H1 (cell line): ENCODE measurements around the gene PLCB2. TPM values are rescaled to one million over a fixed set of nuclear protein-coding genes. Genes with fewer than 3 reads are reported as not detected.

Experiments
- CHD7 ChIP-seq: fragments of 300-600 bp; sonication (generic); IDR thresholded peaks from 2 replicates; pipeline ENCODE4 v1.7.1; 2012; ENCODE audit warnings: low read length, moderate library complexity, mild to moderate bottlenecking, inconsistent platforms; ENCODE audit not compliant: insufficient replicate concordance
- EZH2 ChIP-seq: fragments of 200-600 bp; sonication (generic); IDR thresholded peaks from 2 replicates; pipeline ENCODE4 v1.7.1; 2012; ENCODE audit warnings: low read depth, mild to moderate bottlenecking, moderate library complexity, low read length, inconsistent platforms; ENCODE audit not compliant: severe bottlenecking
- GABPA ChIP-seq: IDR thresholded peaks from 2 replicates; pipeline ENCODE4 v1.6.1; 2011; ENCODE audit warnings: mild to moderate bottlenecking, low read length, moderate library complexity, borderline replicate concordance; ENCODE audit not compliant: insufficient read depth
- JUN ChIP-seq: IDR thresholded peaks from 2 replicates; pipeline ENCODE4 v1.6.1; 2011; ENCODE audit warnings: low read depth, mild to moderate bottlenecking, improper control_type of control experiment, low read length
- POLR2AphosphoS5 ChIP-seq: IDR thresholded peaks from 2 replicates; pipeline ENCODE4 v1.6.1; 2011; ENCODE audit warnings: low read depth, low read length
- RFX5 ChIP-seq: IDR thresholded peaks from 2 replicates; pipeline ENCODE4 v1.6.1; 2011; ENCODE audit warnings: low read depth, low read length, improper control_type of control experiment, borderline replicate concordance
- SUZ12 ChIP-seq: fragments of 200-600 bp; sonication (generic); IDR thresholded peaks from 2 replicates; pipeline ENCODE4 v1.6.1; 2012; ENCODE audit warnings: mild to moderate bottlenecking, inconsistent platforms, low read length, moderate library complexity, mixed read lengths
- USF2 ChIP-seq: IDR thresholded peaks from 2 replicates; pipeline ENCODE4 v1.6.1; 2011; ENCODE audit warnings: low read length, improper control_type of control experiment
- polyA plus RNA-seq, 7 experiments: library from polyadenylated mRNA; depleted of rRNA in 3 of 7; stranded (reverse) in 5 of 7; unstranded in 2 of 7; fragments of >200 nt in 5 of 7; fragments of 200-250 nt in 2 of 7; gene quantifications; 1 replicate in 5 of 7; 2 replicates in 1 of 7; 4 replicates in 1 of 7; pipeline versions ENCODE4 v1.2.1 to v1.2.3, GENCODE V29; 2011 to 2013; ENCODE audit warnings: missing spikeins in 2 of 7, mixed read lengths in 2 of 7
- total RNA-seq: library from RNA; stranded (reverse); fragmentation: NEBNext Ultra II Directional; extraction: Animal tissue kit (Norgen Biotek cat#: 25700); gene quantifications from 2 replicates; pipeline ENCODE4 v1.2.1, GENCODE V29; 2021
- TF ChIP-seq, protein P1 (sequence below): IDR thresholded peaks from 2 replicates; pipeline ENCODE4 v1.6.1; 2012; ENCODE audit warnings: inconsistent platforms

PLCB2 gene
- total and polyA plus RNA-seq, 2 of the 8 experiments (the other 6 are each of a cell fraction or from before 2014, with no cell fraction given): 7.2 to 8.4 TPM

DNA sequence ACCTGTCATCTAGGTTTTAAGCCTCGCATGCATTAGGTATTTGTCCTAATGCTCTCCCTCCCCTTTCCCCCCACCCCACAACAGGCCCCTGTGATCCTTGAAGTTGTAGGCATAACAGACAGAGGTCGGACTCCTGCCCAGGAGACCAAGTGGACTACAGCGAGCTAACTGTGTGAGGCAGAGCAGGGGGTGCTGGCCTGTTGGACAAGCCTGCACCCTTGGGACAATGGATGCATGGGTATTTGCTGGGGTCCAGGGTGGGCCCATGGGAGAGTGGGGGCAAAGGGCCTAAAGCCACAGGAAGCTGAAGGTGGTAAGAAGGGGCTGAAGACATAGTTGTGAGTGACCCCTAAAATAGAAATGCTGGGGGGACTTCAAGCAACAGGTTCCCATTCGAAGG, 2.5 kb downstream of the PLCB2 start (continued):
- TF ChIP-seq CHD7: no peak
- TF ChIP-seq, protein P1, sequence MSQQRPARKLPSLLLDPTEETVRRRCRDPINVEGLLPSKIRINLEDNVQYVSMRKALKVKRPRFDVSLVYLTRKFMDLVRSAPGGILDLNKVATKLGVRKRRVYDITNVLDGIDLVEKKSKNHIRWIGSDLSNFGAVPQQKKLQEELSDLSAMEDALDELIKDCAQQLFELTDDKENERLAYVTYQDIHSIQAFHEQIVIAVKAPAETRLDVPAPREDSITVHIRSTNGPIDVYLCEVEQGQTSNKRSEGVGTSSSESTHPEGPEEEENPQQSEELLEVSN: no peak
- no peak for TF ChIP-seq JUN
- TF ChIP-seq USF2: no peak
- no peak for TF ChIP-seq EZH2
- TF ChIP-seq GABPA: no peak
- no peak for TF ChIP-seq SUZ12
- no peak for TF ChIP-seq POLR2AphosphoS5
- TF ChIP-seq RFX5: no peak
